GM20000 (cell line): ENCODE results near the gene EYA2.
A peak's percentile ranks its signal among the peaks of the same experiment; 100 is the strongest.
"Not testable (repeated sequence)": the region's sequence is repeated elsewhere in the genome, so short reads cannot be mapped to it uniquely, and the experiment has no call there.

ENCODE experiments used
- DNase-seq: peaks from one replicate; pipeline ENCODE4 v3.0.0; 2012; ENCODE audit warnings: low spot score
- CTCF ChIP-seq: IDR thresholded peaks from 2 replicates; pipeline ENCODE4 v1.5.1; 2012; ENCODE audit warnings: mild to moderate bottlenecking, control low read depth; ENCODE audit errors: extremely low read depth, missing control alignments

Gene EYA2

DNA sequence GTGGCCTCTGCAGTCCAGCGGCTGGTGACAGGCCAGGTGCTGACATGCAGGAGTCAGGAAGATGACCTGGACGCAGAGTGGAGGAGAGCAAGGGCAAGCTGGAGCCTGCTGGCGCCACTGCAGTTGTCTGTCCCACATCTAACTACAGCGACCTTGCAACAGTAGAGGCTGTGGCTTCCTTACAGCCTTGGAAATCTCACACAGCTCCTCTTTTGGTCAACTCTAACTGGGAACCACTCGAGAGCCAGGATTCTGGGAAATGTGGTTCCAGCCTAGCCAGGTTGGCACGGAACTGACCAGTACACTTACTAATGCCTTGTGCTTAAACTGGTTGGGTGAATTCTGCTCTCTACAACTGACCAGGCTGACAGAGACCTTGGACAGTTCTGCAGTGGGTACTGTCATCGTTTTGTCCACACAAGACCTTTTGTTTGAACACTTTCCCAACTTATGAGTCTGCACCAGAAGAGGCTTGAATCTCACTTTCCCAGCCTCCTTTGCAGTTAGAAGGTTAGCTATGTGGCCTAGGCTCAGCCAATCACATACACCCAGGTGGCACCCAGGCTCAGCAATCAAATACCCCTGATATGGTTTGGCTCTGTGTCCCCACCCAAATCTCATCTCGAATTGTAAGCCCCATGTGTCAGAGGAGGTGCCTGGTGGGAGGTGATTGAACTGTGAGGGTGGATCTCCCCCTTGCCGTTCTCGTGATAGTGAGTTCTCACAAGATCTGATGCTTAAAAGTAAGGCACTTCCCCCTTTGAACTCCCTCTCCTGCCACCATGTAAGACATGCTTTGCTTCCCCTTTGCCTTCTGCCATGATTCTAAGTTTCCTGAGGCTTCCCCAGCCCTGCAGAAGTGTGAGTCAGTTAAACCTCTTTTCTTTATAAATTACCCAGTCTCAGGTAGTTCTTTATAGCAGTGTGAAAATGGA, 308.4 kb downstream of the EYA2 start:
- TF ChIP-seq CTCF = no peak
- DNase-seq = no peak

GRCh38 chr20:47204008-47204849, 309.6 kb downstream of the EYA2 start:
- DNase-seq = no peak
- TF ChIP-seq CTCF = no peak

GRCh38 chr20:47204850-47205122, 310.1 kb downstream of the EYA2 start:
- DNase-seq = not testable (repeated sequence)

DNA sequence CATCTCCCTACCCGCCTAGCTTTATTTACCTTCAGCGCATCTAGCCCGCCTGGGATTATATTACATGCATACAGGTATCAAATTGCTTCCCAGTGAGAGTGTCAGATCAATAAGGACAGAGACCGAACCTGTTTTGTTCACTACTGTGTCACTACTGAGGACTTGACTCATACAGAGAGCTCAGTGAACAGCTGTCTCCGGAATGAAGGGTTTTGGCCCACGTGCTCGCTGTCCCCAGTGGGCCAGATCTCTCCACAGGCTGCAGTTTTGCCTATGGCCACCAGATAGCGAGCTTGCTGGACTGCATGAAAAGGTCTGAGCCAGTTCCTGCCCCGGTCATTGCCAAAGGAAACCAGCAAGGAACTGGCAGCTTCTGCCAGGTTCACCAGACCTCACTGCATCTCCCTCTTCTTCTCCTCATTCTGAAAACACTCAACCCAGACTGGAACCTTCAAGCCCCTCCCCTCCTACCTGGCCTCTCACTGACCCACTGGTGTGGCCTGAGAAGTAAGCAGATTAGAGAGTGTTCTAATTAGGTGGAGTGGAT, 311.0 kb downstream of the EYA2 start:
- peak; percentile 51 for DNase-seq
- peak; percentile 40 for TF ChIP-seq CTCF

DNA sequence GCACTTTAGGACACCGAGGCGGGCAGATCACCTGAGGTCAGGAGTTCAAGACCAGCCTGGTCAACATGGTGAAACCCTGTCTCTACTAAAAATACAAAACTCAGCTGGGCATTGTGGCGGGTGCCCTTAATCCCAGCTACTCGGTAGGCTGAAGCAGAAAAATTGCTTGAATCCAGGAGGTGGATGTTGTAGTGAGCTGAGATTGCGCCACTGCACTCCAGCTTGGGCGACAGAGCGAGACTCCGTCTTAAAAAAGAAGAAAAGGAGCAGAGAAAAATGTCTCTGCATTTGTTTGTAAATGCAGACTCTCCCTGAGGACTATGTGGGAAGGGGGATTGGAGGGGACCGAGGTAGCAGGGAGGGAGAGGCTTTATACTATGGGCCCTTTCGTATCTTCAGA, 311.9 kb downstream of the EYA2 start:
- not testable (repeated sequence) for DNase-seq

DNA sequence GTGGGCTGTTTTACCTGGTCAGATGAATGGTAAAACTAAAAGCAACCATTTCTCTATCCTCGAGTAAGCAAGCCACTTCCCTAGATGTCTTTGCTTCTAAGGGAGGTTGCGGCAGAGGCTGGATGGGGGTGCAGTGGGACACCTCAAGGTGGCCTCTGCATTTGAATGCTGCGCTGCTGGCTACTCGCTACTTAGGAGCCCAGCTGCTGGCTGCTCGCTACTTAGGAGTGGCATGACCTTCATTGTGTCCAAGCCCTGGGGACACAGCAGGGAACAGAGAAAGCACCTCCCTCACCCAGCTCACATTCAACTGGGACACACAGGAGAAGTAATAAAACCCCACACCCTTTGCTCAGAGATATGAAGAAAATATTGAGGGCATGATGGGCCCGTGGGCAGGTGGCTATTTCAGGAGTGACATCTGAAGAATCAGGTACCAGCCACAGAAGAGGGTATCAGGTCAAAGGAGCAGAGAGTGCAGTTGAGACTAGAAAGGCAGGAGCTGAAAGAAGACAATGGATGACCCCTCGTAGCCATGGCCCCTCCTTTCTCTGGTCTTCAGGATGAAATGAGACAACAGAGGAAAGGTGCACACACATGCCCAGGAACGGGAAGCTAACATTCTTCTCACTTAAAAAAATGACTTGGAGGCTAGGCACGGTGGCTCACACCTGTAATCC, 312.5 kb downstream of the EYA2 start:
- DNase-seq = no peak

GRCh38 chr20:47208534-47209174, 314.0 kb downstream of the EYA2 start:
- DNase-seq = no peak
- no peak for TF ChIP-seq CTCF

More for the DNA sequence above, 312.5 kb downstream of the EYA2 start:
- TF ChIP-seq CTCF = no peak
